Endodermal cell (in vitro differentiated cells): Measurements from ENCODE around the gene SLC9A3. TPM values are rescaled to one million over a fixed set of nuclear protein-coding genes. Genes with fewer than 3 reads are reported as not detected.
A peak's percentile ranks its signal among the peaks of the same experiment; 100 is the strongest.

Experiments used
- DNase-seq: peaks from one replicate; pipeline ENCODE4 v3.0.0-alpha.2; 2017
- H3K27ac ChIP-seq: 2 replicates; pipeline ENCODE4 v1.5.1; 2013; ENCODE audit warnings: mild to moderate bottlenecking, low read depth, low read length, moderate library complexity
- H3K27me3 ChIP-seq: 2 replicates; pipeline ENCODE4 v1.6.1; 2013; ENCODE audit warnings: mild to moderate bottlenecking, low read length, moderate library complexity; ENCODE audit not compliant: insufficient read depth, control insufficient read depth, poor library complexity, severe bottlenecking
- H3K36me3 ChIP-seq: 2 replicates; pipeline ENCODE4 v1.7.0; 2013; ENCODE audit warnings: mild to moderate bottlenecking, low read length, moderate library complexity; ENCODE audit not compliant: control insufficient read depth, insufficient read depth
- H3K4me1 ChIP-seq: one replicate; pipeline ENCODE4 v1.7.0; 2013; ENCODE audit warnings: low read length; ENCODE audit not compliant: control insufficient read depth, insufficient read depth
- H3K4me3 ChIP-seq: 2 replicates; pipeline ENCODE4 v1.5.1; 2013; ENCODE audit warnings: mild to moderate bottlenecking, low read length, moderate library complexity
- H3K9ac ChIP-seq: 2 replicates; pipeline ENCODE4 v1.6.1; 2013; ENCODE audit warnings: mild to moderate bottlenecking, low read length, moderate library complexity; ENCODE audit not compliant: poor library complexity, severe bottlenecking; ENCODE audit errors: extremely low read depth
- H3K9me3 ChIP-seq: 2 replicates; pipeline ENCODE4 v1.6.1; 2013; ENCODE audit warnings: mild to moderate bottlenecking, low read length, moderate library complexity; ENCODE audit not compliant: control insufficient read depth
- H3K27ac Mint-ChIP-seq: 2 replicates; pipeline ENCODE4 v1.8.0; 2020; ENCODE audit warnings: mixed read lengths
- H3K27me3 Mint-ChIP-seq: 2 replicates; pipeline ENCODE4 v1.8.0; 2021; ENCODE audit warnings: mild to moderate bottlenecking, mixed read lengths; ENCODE audit not compliant: insufficient read depth
- H3K36me3 Mint-ChIP-seq: 2 replicates; pipeline ENCODE4 v1.8.0; 2020; ENCODE audit warnings: low read depth, mixed read lengths
- H3K4me1 Mint-ChIP-seq: 2 replicates; pipeline ENCODE4 v1.8.0; 2020; ENCODE audit warnings: mixed read lengths
- H3K4me3 Mint-ChIP-seq: 2 replicates; pipeline ENCODE4 v1.8.0; 2020; ENCODE audit warnings: mild to moderate bottlenecking, moderate library complexity, mixed read lengths
- H3K9me3 Mint-ChIP-seq: 2 replicates; pipeline ENCODE4 v1.8.0; 2020; ENCODE audit warnings: mild to moderate bottlenecking, mixed read lengths
- CTCF ChIP-seq: fragments of 200-600 bp; sonication (generic); conservative IDR thresholded peaks from 2 replicates; pipeline ENCODE4 v1.5.0; 2021; ENCODE audit warnings: antibody characterized with exemption, mild to moderate bottlenecking
- WGBS, 2 experiments: methylation state at CpG; one replicate each; pipeline versions ENCODE4 v1.1.5 to v1.1.7; 2013; ENCODE audit warnings: missing lambda C conversion rate in 2 of 2, mixed read lengths in 1 of 2; ENCODE audit not compliant: insufficient coverage in 1 of 2, insufficient read length in 1 of 2; 5-methylcytosine and 5-hydroxymethylcytosine counted together
- long read RNA-seq, 4 experiments: library from polyadenylated mRNA in 2 of 4; library from RNA in 1 of 4; library from capped mRNA in 1 of 4; stranded (forward) in 3 of 4; unstranded in 1 of 4; transcript quantifications; one replicate each; pipeline ENCODE4 v2.0.0, GENCODE V29; 2020 to 2021; ENCODE audit warnings: inconsistent platforms in 1 of 4
- polyA plus RNA-seq, 2 experiments: library from polyadenylated mRNA; stranded (reverse); fragments of 50-300 nt; gene quantifications; one replicate each; pipeline ENCODE4 v1.2.3, GENCODE V29; 2013
- total RNA-seq, 2 donors: library from RNA; stranded (reverse); fragmentation: NEBNext Ultra II Directional in 1 of 2; extraction: Animal tissue kit (Norgen Biotek cat#: 25700) in 1 of 2; gene quantifications; 2 replicates in 1 of 2; 3 replicates in 1 of 2; pipeline ENCODE4 v1.2.1, GENCODE V29; 2021

The SLC9A3 gene
- 1 to 10 TPM; 1.3 to 1.5 TPM for total RNA-seq
- polyA plus RNA-seq (2013, experiment 1 of 2) = 1.5 TPM
- polyA plus RNA-seq (2013, experiment 2 of 2) = 1.4 TPM
- long read RNA-seq, experiment 1, partial matches to known transcripts = 0 of 11 reads
- long read RNA-seq, experiment 1, other reads (novel, unspliced or antisense) = 11 of 11 reads
- long read RNA-seq, experiment 2 = 0 reads
- long read RNA-seq, experiment 3, partial matches to known transcripts = 0 of 26 reads
- long read RNA-seq, experiment 3, other reads (novel, unspliced or antisense) = 26 of 26 reads
- long read RNA-seq, experiment 4 = 0 reads

GRCh38 chr5:524234-524972 lies at the start of gene SLC9A3:
TSS of gene SLC9A3 (minus strand) at chr5:524449.
- Mint-ChIP-seq H3K27ac (no peak within 1 kb of the TSS), H3K27me3 (peaks cover 76% of the 10 kb centered on the region), H3K36me3 (no peaks in the 10 kb centered on the region), H3K4me1 (peaks cover 12% of the 10 kb centered on the region), H3K4me3 (peak within 1 kb of the TSS; percentile 47), H3K9me3 (no peaks in the 10 kb centered on the region)
- no peak for DNase-seq
- H3K36me3 ChIP-seq = no peaks in the 10 kb centered on the region
- H3K27ac ChIP-seq = no peak within 1 kb of the TSS
- H3K9me3 ChIP-seq = no peaks in the 10 kb centered on the region
- H3K27me3 ChIP-seq = peaks cover 76% of the 10 kb centered on the region
- peaks cover 4% of the 10 kb centered on the region for H3K4me1 ChIP-seq
- H3K9ac ChIP-seq = no peak within 1 kb of the TSS
- H3K4me3 ChIP-seq = peak within 1 kb of the TSS; percentile 14
- WGBS, 2 experiments = 10 to 11% methylated on average over 18 to 89 of the region's 89 CpGs
- no peak for TF ChIP-seq CTCF

GRCh38 chr5:573976-574375 lies 49.7 kb upstream of the SLC9A3 start:
- H3K27me3 Mint-ChIP-seq = peaks cover 38% of the 10 kb centered on the region
- peak; percentile 32 for DNase-seq
- H3K27ac Mint-ChIP-seq = no peak overlapping the region
- H3K36me3 Mint-ChIP-seq = no peaks in the 10 kb centered on the region
- Histone ChIP-seq H3K9me3 (peaks cover 18% of the 10 kb centered on the region), H3K36me3 (no peaks in the 10 kb centered on the region), H3K4me1 (no peaks in the 10 kb centered on the region), H3K4me3 (no peak overlapping the region), H3K27ac (no peak overlapping the region), H3K9ac (no peak overlapping the region), H3K27me3 (no peaks in the 10 kb centered on the region)
- TF ChIP-seq CTCF = no peak
- no peak overlapping the region for H3K4me3 Mint-ChIP-seq
- peaks cover 27% of the 10 kb centered on the region for H3K9me3 Mint-ChIP-seq
- peaks cover 4% of the 10 kb centered on the region for H3K4me1 Mint-ChIP-seq
- WGBS, 2 experiments = 86 to 91% methylated on average over 9 to 16 of the region's 16 CpGs

GRCh38 chr5:573206-573605 lies 49.0 kb upstream of the SLC9A3 start:
- no peak overlapping the region for H3K27ac ChIP-seq
- H3K27ac Mint-ChIP-seq = no peak overlapping the region
- no peaks in the 10 kb centered on the region for H3K4me1 ChIP-seq
- peaks cover 36% of the 10 kb centered on the region for H3K27me3 Mint-ChIP-seq
- H3K36me3 Mint-ChIP-seq = no peaks in the 10 kb centered on the region
- H3K9me3 ChIP-seq = peaks cover 18% of the 10 kb centered on the region
- H3K4me3 Mint-ChIP-seq = no peak overlapping the region
- H3K9me3 Mint-ChIP-seq = peaks cover 26% of the 10 kb centered on the region
- DNase-seq = no peak
- no peak overlapping the region for H3K4me3 ChIP-seq
- 91 to 93% methylated on average over 12 of the region's 12 CpGs for WGBS, 2 experiments
- H3K4me1 Mint-ChIP-seq = peaks cover 4% of the 10 kb centered on the region
- no peak overlapping the region for H3K9ac ChIP-seq
- no peaks in the 10 kb centered on the region for H3K27me3 ChIP-seq
- H3K36me3 ChIP-seq = no peaks in the 10 kb centered on the region
- TF ChIP-seq CTCF = no peak
